Vagina (tissue), 2 donors: ENCODE measurements around the gene SMCO3.

Experiments
- CTCF ChIP-seq, 3 experiments: fragments of 450-650 bp in 2 of 3; fragments of 200-600 bp in 1 of 3; sonication (generic) in 1 of 3; IDR thresholded peaks; one replicate each; pipeline ENCODE4 v1.5.1; 2017 to 2019; ENCODE audit warnings: antibody characterized with exemption in 3 of 3, mild to moderate bottlenecking in 2 of 3, moderate library complexity in 2 of 3
- POLR2AphosphoS5 ChIP-seq, 2 donors: sonication (generic); formaldehyde crosslinking; IDR thresholded peaks; one replicate each; pipeline ENCODE4 v1.9.0; 2017; ENCODE audit warnings: antibody characterized with exemption in 2 of 2, mild to moderate bottlenecking in 2 of 2, low read depth in 1 of 2; ENCODE audit not compliant: insufficient read depth in 1 of 2

DNA sequence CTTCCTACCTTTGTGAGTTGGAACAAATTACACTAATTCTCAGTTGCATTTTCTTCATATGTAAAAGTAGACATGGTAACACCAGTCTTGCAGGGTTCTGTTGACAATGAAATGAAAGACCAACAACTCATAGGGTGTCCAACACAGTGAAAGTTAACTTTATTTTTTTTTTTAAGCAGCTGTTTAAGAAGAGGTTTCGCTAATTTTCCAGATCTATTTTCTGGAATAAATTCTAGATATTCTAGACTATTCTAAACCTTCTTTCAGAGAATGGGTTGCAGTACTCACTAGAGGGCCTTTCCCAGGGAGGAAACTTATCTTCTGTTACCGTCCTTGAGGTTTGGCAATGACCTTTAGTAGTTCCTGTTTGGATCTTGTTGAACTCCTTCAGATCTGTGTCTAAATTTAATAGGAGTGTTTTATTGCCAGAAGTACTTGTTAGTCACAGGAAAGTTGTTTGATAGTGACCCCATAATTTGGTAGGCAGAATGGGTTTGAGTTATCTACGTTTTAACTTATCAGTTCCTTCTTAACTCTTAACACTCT lies 32.1 kb upstream of the SMCO3 start:
- TF ChIP-seq CTCF (IDR thresholded peaks at IDR 0.05) (no peak), POLR2AphosphoS5 (IDR thresholded peaks at IDR 0.05; ENCODE audit: insufficient read depth in 1 of 2, low read depth in 1 of 2) (no peak)
